Endothelial cell of umbilical vein (primary cell): Measurements from ENCODE around the gene ALOXE3. TPM values are rescaled to one million over a fixed set of nuclear protein-coding genes. Genes with fewer than 3 reads are reported as not detected.

Source experiments
- BruUV-seq: library from RNA; stranded (reverse); fragments of 400-500 nt; replicated peaks from 2 replicates; lab custom pipeline; 2021; lab: Mats Ljungman, UMichigan
- CTCF ChIA-PET: fragments of 300-600, 350-600 bp; sonication (Branson Sonifier 250); formaldehyde crosslinking; loops from one replicate; lab custom pipeline; 2021; ENCODE audit warnings: antibody characterized with exemption, inconsistent platforms; lab: Charles Lee
- POLR2A ChIA-PET: fragments of 300-600, 350-600 bp; sonication (Branson Sonifier 250); formaldehyde crosslinking; loops from one replicate; lab custom pipeline; 2021; ENCODE audit warnings: antibody characterized with exemption, inconsistent platforms; lab: Charles Lee
- DNase-seq: peaks from one replicate; pipeline ENCODE4 v3.0.0-alpha.2; 2011; ENCODE audit warnings: low read depth, low spot score
- FAIRE-seq: peaks from 2 replicates; lab custom pipeline; 2011; peaks lifted over from hg19 to GRCh38; lab: Jason Lieb, UNC
- H2AFZ ChIP-seq: 2 replicates; pipeline ENCODE4 v1.6.0; 2012; ENCODE audit warnings: low read depth, low read length, control low read depth, inconsistent platforms
- H3K27ac ChIP-seq: 2 replicates; pipeline ENCODE4 v1.5.1; 2011; ENCODE audit warnings: low read depth, mild to moderate bottlenecking, control low read depth, low read length, moderate library complexity; ENCODE audit not compliant: insufficient read depth
- H3K27me3 ChIP-seq, 2 experiments: 2 replicates each; pipeline versions ENCODE4 v1.6.0 to v1.6.1; 2011; ENCODE audit warnings: low read length in 2 of 2, mixed read lengths in 1 of 2; ENCODE audit not compliant: control insufficient read depth in 2 of 2, insufficient read depth in 2 of 2
- H3K36me3 ChIP-seq, 2 experiments: 2 replicates in 1 of 2; 3 replicates in 1 of 2; pipeline ENCODE4 v1.5.1; 2011; ENCODE audit warnings: low read length in 2 of 2, mild to moderate bottlenecking in 1 of 2, moderate library complexity in 1 of 2; ENCODE audit not compliant: control insufficient read depth in 2 of 2, insufficient read depth in 2 of 2; ENCODE audit errors: extremely low read depth in 1 of 2
- H3K4me1 ChIP-seq: 3 replicates; pipeline ENCODE4 v1.5.1; 2011; ENCODE audit warnings: mild to moderate bottlenecking, low read length; ENCODE audit not compliant: control insufficient read depth, insufficient read depth; ENCODE audit errors: extremely low read depth
- H3K4me2 ChIP-seq: 2 replicates; pipeline ENCODE4 v1.6.1; 2011; ENCODE audit warnings: low read length, control low read depth, mixed read lengths; ENCODE audit not compliant: insufficient read depth
- H3K4me3 ChIP-seq, 3 experiments: fragments of 200-600 bp in 1 of 3; sonication (generic), shearing (Covaris generic) in 1 of 3; replicated peaks in 1 of 3; 2 replicates each; pipeline ENCODE4 v1.5.1; 2011 to 2016; ENCODE audit warnings: control low read depth in 3 of 3, low read length in 3 of 3, mild to moderate bottlenecking in 2 of 3, inconsistent platforms in 1 of 3, low read depth in 1 of 3, moderate library complexity in 1 of 3; ENCODE audit not compliant: insufficient read depth in 1 of 3
- H3K79me2 ChIP-seq: 2 replicates; pipeline ENCODE4 v1.6.0; 2012; ENCODE audit warnings: low read length, inconsistent platforms; ENCODE audit not compliant: control insufficient read depth, insufficient read depth
- H3K9ac ChIP-seq: replicated peaks from 2 replicates; pipeline ENCODE3; 2011; ENCODE audit warnings: low read length, control low read depth; ENCODE audit not compliant: insufficient read depth; ENCODE audit errors: extremely low read depth
- H3K9me1 ChIP-seq: replicated peaks from 3 replicates; pipeline ENCODE4 v1.6.0; 2011; ENCODE audit warnings: mild to moderate bottlenecking, low read length; ENCODE audit not compliant: control insufficient read depth, insufficient read depth; ENCODE audit errors: extremely low read depth
- H3K9me3 ChIP-seq: replicated peaks from 2 replicates; pipeline ENCODE4 v1.5.1; 2012; ENCODE audit warnings: low read length, inconsistent platforms; ENCODE audit not compliant: control insufficient read depth, insufficient read depth
- H4K20me1 ChIP-seq: replicated peaks from 2 replicates; pipeline ENCODE3; 2011; ENCODE audit warnings: mild to moderate bottlenecking, low read length; ENCODE audit not compliant: control insufficient read depth, insufficient read depth; ENCODE audit errors: extremely low read depth
- CTCF ChIP-seq, 2 donors: IDR thresholded peaks; 1 replicate in 1 of 2; 2 replicates in 1 of 2; pipeline ENCODE4 v1.5.1; 2011; ENCODE audit warnings: low read length in 2 of 2, mild to moderate bottlenecking in 2 of 2, moderate library complexity in 2 of 2, control low read depth in 1 of 2, inconsistent platforms in 1 of 2, low read depth in 1 of 2; ENCODE audit not compliant: insufficient read depth in 1 of 2; ENCODE audit errors: extremely low read depth in 1 of 2
- EZH2 ChIP-seq: IDR thresholded peaks from 2 replicates; pipeline ENCODE4 v1.6.1; 2012; ENCODE audit warnings: borderline replicate concordance, low read depth, mild to moderate bottlenecking, moderate library complexity, low read length, inconsistent platforms; ENCODE audit not compliant: severe bottlenecking
- FOS ChIP-seq: IDR thresholded peaks from 2 replicates; pipeline ENCODE4 v1.6.1; 2011; ENCODE audit warnings: mild to moderate bottlenecking, low read length, moderate library complexity, borderline replicate concordance; ENCODE audit not compliant: insufficient read depth
- GATA2 ChIP-seq: IDR thresholded peaks from 2 replicates; pipeline ENCODE4 v1.7.0; 2011; ENCODE audit warnings: low read depth, mild to moderate bottlenecking, moderate library complexity, mixed read lengths, low read length; ENCODE audit not compliant: insufficient read length, insufficient read depth
- JUN ChIP-seq: IDR thresholded peaks from 2 replicates; pipeline ENCODE4 v1.6.1; 2011; ENCODE audit warnings: borderline replicate concordance, low read depth; ENCODE audit not compliant: insufficient read length, insufficient read depth
- MAX ChIP-seq: IDR thresholded peaks from 2 replicates; pipeline ENCODE4 v1.6.1; 2011; ENCODE audit not compliant: insufficient read depth, insufficient read length
- MYC ChIP-seq: IDR thresholded peaks from one replicate; pipeline ENCODE4 v1.6.1; 2011; ENCODE audit warnings: mild to moderate bottlenecking, low read depth, low read length
- POLR2A ChIP-seq: IDR thresholded peaks from 2 replicates; pipeline ENCODE4 v1.6.1; 2012; ENCODE audit warnings: low read depth, mild to moderate bottlenecking, control low read depth, low read length
- POLR2AphosphoS5 ChIP-seq: IDR thresholded peaks from 2 replicates; pipeline ENCODE4 v1.6.1; 2012; ENCODE audit warnings: low read depth, mild to moderate bottlenecking, control low read depth, low read length, moderate library complexity; ENCODE audit not compliant: insufficient read depth
- dilution Hi-C: fragments of 300-500 bp; cut with MboI; formaldehyde crosslinking; loops from one replicate; pipeline ENCODE4 v1.15.0; 2019; ENCODE audit warnings: low sequenced_read_pairs; ENCODE audit not compliant: extremely low pct_ligation_motif_present
- intact Hi-C: fragments of 100-400 bp; cut with micrococcal nuclease; formaldehyde crosslinking; loops from one replicate; pipeline ENCODE4 v1.10.0; 2022
- polyA plus RNA-seq, 4 experiments: library from polyadenylated mRNA; depleted of rRNA in 3 of 4; stranded (reverse) in 3 of 4; unstranded in 1 of 4; fragments of >200 nt; gene quantifications; 2 replicates each; pipeline versions ENCODE4 v1.2.1 to v1.2.3, GENCODE V29; 2011 to 2012; ENCODE audit warnings: missing spikeins in 1 of 4
- total RNA-seq: library from RNA; stranded (reverse); gene quantifications from 2 replicates; pipeline ENCODE4 v1.2.3, GENCODE V29; 2021

ALOXE3 gene
- total and polyA plus RNA-seq, 2 donors (not counting 3 experiments of a cell fraction or from before 2014, with no cell fraction given) = 0.01 TPM; not detected in 1

DNA sequence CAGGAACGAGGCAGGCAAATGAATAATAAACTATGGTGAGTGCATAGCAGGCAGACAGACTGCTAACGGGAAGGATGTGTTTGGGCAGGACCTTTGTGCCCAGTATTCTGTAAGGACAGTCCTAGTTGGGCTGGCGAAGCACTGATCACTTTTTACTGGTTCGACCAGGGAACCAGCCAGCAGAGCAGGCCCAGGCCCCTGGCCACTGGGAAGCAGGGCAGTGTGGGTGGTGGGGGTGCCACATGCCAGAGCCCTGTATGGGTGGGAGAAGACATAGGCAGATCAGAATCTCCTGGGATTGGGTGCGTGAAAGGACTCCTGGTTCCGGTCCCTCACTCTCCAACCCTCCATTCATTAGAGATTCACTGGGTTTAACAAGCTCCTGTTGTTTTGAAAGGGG lies 48.4 kb upstream of the ALOXE3 start:
- no peak for TF ChIP-seq POLR2A
- no peak for TF ChIP-seq MYC
- TF ChIP-seq MAX = no peak
- no peak for TF ChIP-seq CTCF (IDR thresholded peaks at IDR 0.05; ENCODE audit: extremely low read depth in 1 of 2, insufficient read depth in 1 of 2, low read depth in 1 of 2, low read length in 2 of 2)
- no peak for TF ChIP-seq POLR2AphosphoS5
- TF ChIP-seq JUN = no peak
- no peak for TF ChIP-seq FOS
- no peak for TF ChIP-seq GATA2
- no peak for TF ChIP-seq EZH2
- no peak overlapping the region for H3K9ac ChIP-seq
- ChIA-PET CTCF (interaction anchor here (0.8 kb wide), 1 partner anchor 12 kb away, joined by 3 read pairs; no protein-coding TSS in a partner anchor), POLR2A (no interaction called here)
- no peak overlapping the region for H3K4me3 ChIP-seq
- no peak overlapping the region for H2AFZ ChIP-seq
- no peaks in the 10 kb centered on the region for H3K27me3 ChIP-seq
- FAIRE-seq = no peak
- no peaks in the 10 kb centered on the region for H3K36me3 ChIP-seq
- peaks cover 10% of the 10 kb centered on the region for H3K79me2 ChIP-seq
- intact Hi-C loops = no loop called here
- BruUV-seq = no TSS peak
- H3K27ac ChIP-seq = no peak overlapping the region
- no peaks in the 10 kb centered on the region for H3K9me1 ChIP-seq
- H3K4me2 ChIP-seq = no peak overlapping the region
- H3K9me3 ChIP-seq = no peaks in the 10 kb centered on the region
- no peaks in the 10 kb centered on the region for H4K20me1 ChIP-seq
- H3K4me1 ChIP-seq = peaks cover 14% of the 10 kb centered on the region
- no peak for DNase-seq
- dilution Hi-C loops = no loop called here
